ENCODE data around the gene FBXL17.

GRCh38 chr5:107869438-107870115 lies 512.3 kb downstream of the FBXL17 start:
- TF ChIP-seq SIN3A (IDR thresholded peaks at IDR 0.05; ENCODE audit: borderline replicate concordance, insufficient read depth, low read length), result no peak
- TF ChIP-seq POLR2AphosphoS5 (IDR thresholded peaks at IDR 0.05; ENCODE audit: low read depth, low read length), result no peak
